Kidney (tissue), 14 donors: ENCODE data around the gene AUTS2. TPM values are rescaled to one million over a fixed set of nuclear protein-coding genes. Genes with fewer than 3 reads are reported as not detected.

Experiments
- DNase-seq, 5 donors: peaks; one replicate each; pipeline ENCODE4 v3.0.0-alpha.2; 2013 to 2020
- FAIRE-seq: peaks from 2 replicates; lab custom pipeline; 2012; peaks lifted over from hg19 to GRCh38; lab: Jason Lieb, UNC
- H3K27ac ChIP-seq, 2 donors: one replicate each; pipeline ENCODE4 v1.7.0; 2013; ENCODE audit warnings: low read depth in 2 of 2, low read length in 2 of 2, inconsistent platforms in 1 of 2
- H3K27me3 ChIP-seq: one replicate; pipeline ENCODE4 v1.7.1; 2013; ENCODE audit warnings: low read length, inconsistent platforms; ENCODE audit not compliant: control insufficient read depth, insufficient read depth
- H3K36me3 ChIP-seq, 3 donors: one replicate each; pipeline versions ENCODE4 v1.7.0 to v1.7.1; 2013; ENCODE audit warnings: low read length in 3 of 3, control low read depth in 1 of 3, inconsistent platforms in 1 of 3; ENCODE audit not compliant: insufficient read depth in 3 of 3, control insufficient read depth in 2 of 3
- H3K4me1 ChIP-seq, 3 donors: one replicate each; pipeline versions ENCODE4 v1.7.0 to v1.7.1; 2013; ENCODE audit warnings: low read length in 3 of 3, inconsistent platforms in 1 of 3, low read depth in 1 of 3; ENCODE audit not compliant: control insufficient read depth in 2 of 3, insufficient read depth in 2 of 3
- H3K4me3 ChIP-seq, 3 donors: one replicate each; pipeline versions ENCODE4 v1.7.0 to v1.8.1; 2013; ENCODE audit warnings: low read length in 3 of 3, control low read depth in 1 of 3, inconsistent platforms in 1 of 3
- H3K9ac ChIP-seq, 3 donors: one replicate each; pipeline versions ENCODE4 v1.7.0 to v1.7.1; 2013; ENCODE audit warnings: low read length in 3 of 3, control low read depth in 1 of 3, inconsistent platforms in 1 of 3
- H3K9me3 ChIP-seq, 3 donors: one replicate each; pipeline versions ENCODE4 v1.7.0 to v1.7.1; 2013; ENCODE audit warnings: low read length in 3 of 3, control low read depth in 1 of 3, inconsistent platforms in 1 of 3; ENCODE audit not compliant: control insufficient read depth in 2 of 3, insufficient read depth in 1 of 3
- CTCF ChIP-seq: IDR thresholded peaks from 3 replicates; pipeline ENCODE4 v1.5.1; 2012; ENCODE audit warnings: mild to moderate bottlenecking, moderate library complexity, borderline replicate concordance; ENCODE audit not compliant: insufficient read depth; ENCODE audit errors: extremely low read depth
- intact Hi-C: fragments of 100-400 bp; cut with DNase I; formaldehyde crosslinking; loops from one replicate; pipeline ENCODE4 v1.11.1; 2022
- polyA plus RNA-seq: library from polyadenylated mRNA; stranded (reverse); fragments of 350-450 nt; fragmentation: Illumina TruSeq; extraction: RNeasy Lipid Tissue Mini Kit (QIAGEN cat#74804); gene quantifications from one replicate; pipeline ENCODE4 v1.2.3, GENCODE V29; 2014; ENCODE audit warnings: low read depth, low replicate concordance; ENCODE audit not compliant: insufficient read depth
- total RNA-seq: library from RNA; stranded (reverse); fragmentation: NEBNext Ultra II Directional; extraction: Animal tissue kit (Norgen Biotek cat#: 25700); gene quantifications from one replicate; pipeline ENCODE4 v1.2.1, GENCODE V29; 2021
- donor health status: control.
- donor health status: control.
- donor health status: control.
- donor health status: control.
- donor health status: control.
- donor health status: DM: yes; HTN: yes; CAD: no.
- donor health status: Normal renal cell carcinoma (clear cell type).

AUTS2 gene
- total and polyA plus RNA-seq, 2 donors from 2014 or later, result 5.2 to 33.8 TPM

GRCh38 chr7:69732203-69732602 is 133.9 kb downstream of the AUTS2 start:
- peak in 1 of 5 donors; percentile 22 for DNase-seq
- Histone ChIP-seq H3K9ac (no peak overlapping the region), H3K27ac (no peak overlapping the region), H3K36me3 (no peaks in the 10 kb centered on the region), H3K4me3 (no peak overlapping the region), H3K9me3 (no peaks in the 10 kb centered on the region), H3K4me1 (no peaks in the 10 kb centered on the region), H3K27me3 (no peaks in the 10 kb centered on the region)
- intact Hi-C loops, result no loop called here
- FAIRE-seq, result no peak
- no peak for TF ChIP-seq CTCF

GRCh38 chr7:69735582-69735981 is 137.3 kb downstream of the AUTS2 start:
- Histone ChIP-seq H3K4me1 (no peaks in the 10 kb centered on the region), H3K27ac (no peak overlapping the region), H3K9me3 (no peaks in the 10 kb centered on the region), H3K9ac (no peak overlapping the region), H3K4me3 (no peak overlapping the region), H3K36me3 (no peaks in the 10 kb centered on the region), H3K27me3 (no peaks in the 10 kb centered on the region)
- DNase-seq (no peak), FAIRE-seq (no peak)
- intact Hi-C loops, result no loop called here
- no peak for TF ChIP-seq CTCF

- Histone ChIP-seq H3K27me3 (no peaks in the 10 kb centered on the region), H3K4me1 (no peaks in the 10 kb centered on the region), H3K4me3 (no peak overlapping the region), H3K36me3 (no peaks in the 10 kb centered on the region), H3K9ac (no peak overlapping the region), H3K9me3 (no peaks in the 10 kb centered on the region), H3K27ac (no peak overlapping the region)
- TF ChIP-seq CTCF, result no peak
- DNase-seq (no peak), FAIRE-seq (no peak)
- intact Hi-C loops, result no loop called here
Observed at GRCh38 chr7:69736126-69736810, 138.0 kb downstream of the AUTS2 start.

GRCh38 chr7:69738396-69738951 is 140.2 kb downstream of the AUTS2 start:
- Histone ChIP-seq H3K9me3 (no peaks in the 10 kb centered on the region), H3K4me3 (no peak overlapping the region), H3K9ac (no peak overlapping the region), H3K27me3 (no peaks in the 10 kb centered on the region), H3K36me3 (no peaks in the 10 kb centered on the region), H3K27ac (no peak overlapping the region), H3K4me1 (no peaks in the 10 kb centered on the region)
- intact Hi-C loops, result no loop called here
- DNase-seq, result peak in 3 of 5 donors; percentile 55 to 78 (median 64)
- no peak for TF ChIP-seq CTCF
- FAIRE-seq, result no peak
